ENCODE measurements around the gene SULT1A2.
"Not testable (repeated sequence)": the region's sequence is repeated elsewhere in the genome, so short reads cannot be mapped to it uniquely, and the experiment has no call there.

Gene SULT1A2

GRCh38 chr16:28554634-28555423 is 42.0 kb downstream of the SULT1A2 start:
- DNase-seq, result no peak

GRCh38 chr16:28553776-28554633 is 42.8 kb downstream of the SULT1A2 start, which contains the start of gene SGF29:
Gene SGF29 (plus strand): TSS chr16:28553920. CDS start chr16:28581070, 27,150 bp downstream.
- peak; percentile 86 to 92 for DNase-seq

GRCh38 chr16:28549301-28549899 is 47.5 kb downstream of the SULT1A2 start:
- peak in 1 of 2 experiments; percentile 55 for DNase-seq

GRCh38 chr16:28548306-28548802 is 48.5 kb downstream of the SULT1A2 start:
- no peak for DNase-seq

- no peak for DNase-seq
Observed at GRCh38 chr16:28546626-28547025, 50.2 kb downstream of the SULT1A2 start.

GRCh38 chr16:28545964-28546363 is 50.9 kb downstream of the SULT1A2 start:
- not testable (repeated sequence) for DNase-seq

- DNase-seq, result no peak
Observed at GRCh38 chr16:28544998-28545397, 51.9 kb downstream of the SULT1A2 start.

GRCh38 chr16:28543072-28543471 is 53.8 kb downstream of the SULT1A2 start:
- no peak for DNase-seq

- DNase-seq, result no peak
Observed at GRCh38 chr16:28542646-28543045, 54.2 kb downstream of the SULT1A2 start.
